Measurements from ENCODE around the gene SUN1.

DNA sequence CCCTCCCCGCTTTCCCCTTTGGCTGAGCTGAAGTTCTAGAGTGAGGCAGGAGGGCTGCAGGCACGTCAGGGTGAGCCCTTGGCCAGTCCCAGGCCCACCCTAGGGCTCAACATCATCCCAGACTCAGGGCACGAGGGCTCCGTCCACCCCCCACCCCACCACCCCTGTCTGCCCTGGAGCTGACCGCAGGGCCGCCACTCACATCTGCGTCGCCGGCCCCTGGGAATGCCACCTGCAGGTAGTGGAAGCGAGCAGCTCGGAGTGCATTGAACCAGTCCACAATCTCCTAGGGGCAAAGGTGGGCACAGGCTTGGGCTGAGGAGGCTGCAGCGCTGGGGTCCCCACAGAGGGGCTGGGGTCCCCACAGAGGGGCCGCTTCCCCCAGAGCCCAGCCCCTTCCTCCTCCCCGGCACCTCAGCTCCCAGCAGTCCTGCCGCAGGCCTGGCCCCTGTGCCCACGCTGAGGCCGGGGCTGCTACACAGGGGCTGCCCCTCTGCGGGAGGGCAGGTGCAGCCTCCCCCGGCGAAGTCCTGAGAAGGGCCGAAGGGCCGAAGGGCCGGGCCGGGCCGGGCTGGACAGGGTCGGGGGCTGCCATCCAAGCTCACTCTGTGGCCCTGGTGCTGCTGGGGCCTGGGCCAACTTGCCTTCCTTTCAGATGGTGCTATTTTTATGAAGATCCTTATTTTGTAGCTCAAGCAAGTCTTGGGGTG, 68.2 kb downstream of the SUN1 start:
- TF ChIP-seq MAZ (CRISPR knock-in tag; conservative IDR thresholded peaks at IDR 0.05 in 1 of 2, IDR thresholded peaks at IDR 0.05 in 1 of 2) (no peak), KDM1A (IDR thresholded peaks at IDR 0.05) (no peak), MCM3 (IDR thresholded peaks at IDR 0.05) (no peak), SMAD1 (IDR thresholded peaks at IDR 0.05; ENCODE audit: low read depth, low read length, partially characterized antibody) (no peak), CTCF (IDR thresholded peaks at IDR 0.05 in 2 of 3, conservative IDR thresholded peaks at IDR 0.05 in 1 of 3; ENCODE audit: insufficient read depth in 2 of 3, low read depth in 1 of 3, low read length in 3 of 3) (no peak), POU5F1 (IDR thresholded peaks at IDR 0.05; ENCODE audit: borderline replicate concordance, low read depth, low read length, partially characterized antibody) (no peak), RAD21 (CRISPR knock-in tag; conservative IDR thresholded peaks at IDR 0.05 in 1 of 2, IDR thresholded peaks at IDR 0.05 in 1 of 2) (no peak)
